ENCODE results near the gene BACE1-AS.
"Not testable (repeated sequence)": the region's sequence is repeated elsewhere in the genome, so short reads cannot be mapped to it uniquely, and the experiment has no call there.

BACE1-AS gene

GRCh38 chr11:117290809-117291396, at the start of gene BACE1-AS:
Gene BACE1-AS, plus strand, starts transcription at chr11:117291346.
- no peak for DNase-seq (ENCODE audit: low read depth, low spot score)

- DNase-seq (ENCODE audit: low read depth, low spot score) = no peak
Observed at GRCh38 chr11:117248341-117248740, 42.8 kb upstream of the BACE1-AS start.

- DNase-seq (ENCODE audit: low read depth, low spot score) = no peak
Observed at GRCh38 chr11:117249571-117249970, 41.6 kb upstream of the BACE1-AS start.

GRCh38 chr11:117251506-117251905, 39.6 kb upstream of the BACE1-AS start:
- DNase-seq (ENCODE audit: low read depth, low spot score) = no peak

DNA sequence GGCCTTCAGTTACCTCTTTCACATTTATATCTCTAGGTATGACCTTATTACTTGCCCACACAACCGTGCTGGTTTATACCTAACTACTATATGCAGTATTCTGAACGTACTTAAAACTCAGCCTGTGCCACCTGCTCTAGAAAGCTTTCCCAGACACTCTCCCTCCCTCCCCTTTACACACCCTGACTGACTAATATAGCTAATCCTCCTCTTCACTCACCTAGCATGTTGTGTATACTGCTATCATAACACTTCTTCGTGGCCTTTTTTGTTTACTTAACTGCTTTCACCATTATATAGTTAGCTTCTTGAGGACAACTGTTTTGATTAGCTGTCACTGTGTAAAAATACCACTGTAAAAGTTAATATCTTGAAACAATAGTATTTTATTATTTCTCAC, 35.2 kb upstream of the BACE1-AS start:
- DNase-seq (ENCODE audit: low read depth, low spot score) = no peak

DNA sequence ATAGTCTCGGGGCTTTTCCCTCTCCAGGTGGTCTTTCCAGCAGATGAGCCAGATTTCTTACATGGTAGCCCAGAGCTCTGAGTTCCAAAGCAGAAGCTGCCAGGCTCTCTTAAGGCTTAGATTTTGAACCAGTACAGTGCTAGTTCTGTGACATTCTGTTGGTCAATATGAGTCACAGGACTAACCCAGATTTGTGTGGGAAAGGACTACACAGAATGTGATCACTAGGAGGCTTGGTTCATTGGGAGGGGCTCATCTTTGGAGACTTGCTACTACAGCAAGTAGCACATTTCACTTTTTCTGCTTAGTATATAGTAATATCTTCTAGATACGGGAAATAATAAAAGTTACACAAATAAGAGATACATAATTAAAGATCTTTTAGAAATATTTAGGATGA, 34.6 kb upstream of the BACE1-AS start:
- DNase-seq (ENCODE audit: low read depth, low spot score) = no peak

DNA sequence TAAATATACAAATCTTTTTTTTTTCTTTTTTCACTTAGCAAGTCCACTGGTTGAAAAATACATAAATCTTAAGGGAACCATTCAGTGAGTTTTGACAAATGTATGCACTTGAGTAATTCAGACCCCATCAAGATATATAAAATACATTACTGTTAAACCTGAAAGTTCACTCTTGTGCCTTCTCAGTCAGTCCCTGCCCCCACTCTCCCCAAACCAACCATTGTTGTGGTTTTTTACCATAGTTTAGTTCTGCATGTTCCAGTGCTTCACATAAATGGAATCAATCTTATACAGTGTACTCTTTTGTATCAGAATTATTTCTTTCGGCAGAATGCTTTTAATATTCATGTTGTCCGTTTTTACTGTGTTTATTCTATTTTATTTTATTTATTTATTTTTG, 32.6 kb upstream of the BACE1-AS start:
- DNase-seq (ENCODE audit: low read depth, low spot score) = no peak

GRCh38 chr11:117259417-117259816, 31.7 kb upstream of the BACE1-AS start:
- no peak for DNase-seq (ENCODE audit: low read depth, low spot score)

DNA sequence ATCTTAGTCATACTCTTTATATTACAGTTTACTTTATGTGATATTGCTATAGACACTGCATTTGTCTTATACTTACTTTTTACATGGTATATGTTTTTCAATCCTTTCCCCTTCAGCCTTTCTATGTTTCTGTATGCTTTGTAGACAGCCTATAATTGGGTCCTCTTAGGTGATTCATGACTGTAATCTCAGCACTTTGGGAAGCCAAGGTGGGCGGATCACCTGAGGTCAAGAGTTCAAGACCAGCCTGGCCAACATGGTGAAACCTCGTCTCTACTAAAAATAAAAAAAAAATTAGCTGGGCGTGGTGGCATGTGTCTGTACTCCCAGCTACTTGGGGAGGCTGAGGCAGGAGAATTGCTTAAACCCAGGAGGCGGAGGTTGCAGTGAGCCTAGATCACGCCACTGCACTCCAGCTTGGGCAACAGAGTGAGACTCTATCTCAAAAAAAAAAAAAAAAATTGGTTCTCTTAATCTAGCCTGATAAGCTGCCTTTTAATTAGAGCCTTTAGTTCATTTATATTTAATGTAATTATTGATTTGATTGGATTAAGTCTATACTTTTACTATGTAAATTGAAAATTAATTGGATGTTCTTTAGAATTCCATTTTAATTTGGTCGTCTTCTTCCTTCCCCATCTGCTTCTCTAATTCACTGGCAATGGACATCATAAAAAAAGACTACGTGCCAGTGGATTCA, 26.4 kb upstream of the BACE1-AS start:
- DNase-seq (ENCODE audit: low read depth, low spot score) = not testable (repeated sequence)

DNA sequence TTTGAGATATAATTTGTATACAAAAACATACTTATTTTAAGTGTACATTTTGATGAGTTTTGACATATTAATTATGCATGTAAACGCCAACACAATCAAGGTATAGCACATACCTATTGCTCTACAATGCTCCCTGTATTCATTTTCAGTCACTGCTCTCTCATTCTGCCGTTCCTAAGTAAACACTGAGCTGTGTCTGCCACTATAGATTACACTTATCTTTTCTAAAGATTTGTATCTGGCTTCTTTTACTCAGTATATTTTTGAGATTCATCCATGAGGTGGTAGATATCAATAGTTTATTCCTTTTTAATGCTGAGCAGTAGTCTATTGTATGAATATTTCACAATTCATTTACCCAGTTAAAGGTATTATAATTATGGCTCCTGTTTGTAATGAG, 25.4 kb upstream of the BACE1-AS start:
- no peak for DNase-seq (ENCODE audit: low read depth, low spot score)

DNA sequence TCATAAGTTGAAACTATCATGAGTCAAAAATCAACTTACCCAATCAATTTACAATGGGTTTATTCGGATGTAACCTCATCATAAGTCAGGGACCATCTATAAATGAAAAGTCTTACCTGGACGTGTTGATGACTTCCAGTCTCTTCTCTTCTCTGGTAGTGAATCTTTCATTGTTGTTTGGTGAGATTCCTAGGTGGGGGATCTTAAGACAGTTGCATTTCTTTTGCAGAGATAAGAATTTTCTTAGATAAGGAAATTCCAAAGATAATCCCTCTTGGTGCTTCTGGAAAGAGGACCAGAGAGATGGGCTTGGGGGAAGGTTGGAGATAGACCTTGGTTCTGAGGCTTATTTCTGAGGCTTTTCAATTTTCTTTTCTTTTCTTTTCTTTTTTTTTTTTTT, 21.3 kb upstream of the BACE1-AS start:
- DNase-seq (ENCODE audit: low read depth, low spot score) = no peak

DNA sequence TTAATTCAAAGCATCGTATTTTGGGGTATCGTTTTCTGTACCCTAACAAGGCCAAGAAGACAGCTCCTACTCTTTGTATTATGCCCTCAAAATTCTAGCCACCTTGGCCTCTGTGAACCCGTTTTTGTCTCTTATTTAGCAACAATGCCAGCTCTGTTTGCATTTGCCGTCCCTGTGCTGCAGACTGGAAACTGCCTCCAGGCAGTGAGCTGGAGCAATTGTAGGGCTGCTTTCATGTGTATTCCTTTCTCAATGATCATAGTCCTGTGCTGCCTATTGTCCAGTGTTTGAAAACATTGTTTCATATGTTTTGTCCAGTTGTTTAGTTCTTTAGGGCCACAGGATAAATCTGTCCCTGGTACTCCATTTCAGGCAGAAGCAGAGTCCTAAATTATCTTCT, 19.9 kb upstream of the BACE1-AS start:
- DNase-seq (ENCODE audit: low read depth, low spot score) = no peak

DNA sequence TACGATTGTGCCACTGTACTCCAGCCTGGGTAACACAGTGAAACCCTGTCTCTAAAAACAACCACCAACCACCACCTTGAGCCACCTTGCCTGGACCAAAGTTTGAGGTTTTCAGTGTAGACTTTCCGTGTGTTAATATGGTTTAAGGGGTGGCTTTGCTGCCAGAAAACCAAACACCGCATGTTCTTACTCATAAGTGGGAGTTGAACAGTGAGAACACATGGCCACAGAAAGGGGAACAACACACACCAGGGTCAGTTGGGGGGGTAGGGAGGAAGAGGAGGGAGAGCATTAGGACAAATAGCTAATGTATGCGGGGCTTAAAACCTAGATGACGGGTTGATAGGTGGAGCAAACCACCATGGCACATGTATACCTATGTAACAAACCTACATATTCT, 19.0 kb upstream of the BACE1-AS start:
- DNase-seq (ENCODE audit: low read depth, low spot score) = not testable (repeated sequence)

GRCh38 chr11:117273550-117274289, 17.4 kb upstream of the BACE1-AS start:
- no peak for DNase-seq (ENCODE audit: low read depth, low spot score)

DNA sequence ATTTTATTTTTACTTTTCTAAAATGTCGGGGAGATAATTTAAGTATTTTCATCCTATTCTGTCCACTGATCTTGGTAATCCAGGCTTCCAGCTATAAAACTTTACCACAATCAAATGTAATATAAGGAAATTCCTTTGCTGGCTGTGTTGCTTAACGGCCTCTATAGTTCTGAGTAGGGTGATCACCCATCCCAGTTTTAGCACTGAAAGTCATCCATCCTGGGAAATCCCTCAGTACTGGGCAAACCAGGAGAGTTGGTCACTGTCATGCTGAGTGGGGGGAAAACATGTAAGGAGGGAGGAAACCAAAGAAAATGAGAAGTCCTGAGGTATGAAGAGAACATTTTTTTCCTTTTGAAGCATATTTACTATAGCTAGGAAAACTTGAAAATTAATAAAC, 12.8 kb upstream of the BACE1-AS start:
- DNase-seq (ENCODE audit: low read depth, low spot score) = no peak

GRCh38 chr11:117279711-117280376, 11.3 kb upstream of the BACE1-AS start:
- no peak for DNase-seq (ENCODE audit: low read depth, low spot score)

DNA sequence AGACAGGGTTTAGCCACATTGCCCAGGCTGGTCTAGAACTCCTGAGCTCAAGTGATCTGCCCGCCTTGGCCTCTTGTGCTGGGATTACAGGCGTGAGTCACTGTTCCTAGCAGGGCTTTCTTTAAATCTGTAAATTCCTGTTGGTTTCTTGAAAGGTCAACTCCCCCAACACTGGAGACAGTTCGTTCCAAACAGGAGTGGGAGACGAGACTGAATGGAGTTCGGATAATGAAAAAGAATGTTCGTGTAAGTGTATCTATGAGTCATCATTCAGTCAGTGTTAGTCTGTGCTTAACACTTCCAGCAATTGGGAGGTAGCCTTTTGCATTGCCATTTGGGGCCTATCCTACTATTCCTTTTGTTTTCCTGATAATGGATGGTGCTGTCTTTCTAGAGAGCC, 10.0 kb upstream of the BACE1-AS start:
- no peak for DNase-seq (ENCODE audit: low read depth, low spot score)

GRCh38 chr11:117281869-117282268, 9.3 kb upstream of the BACE1-AS start:
- DNase-seq (ENCODE audit: low read depth, low spot score) = no peak

DNA sequence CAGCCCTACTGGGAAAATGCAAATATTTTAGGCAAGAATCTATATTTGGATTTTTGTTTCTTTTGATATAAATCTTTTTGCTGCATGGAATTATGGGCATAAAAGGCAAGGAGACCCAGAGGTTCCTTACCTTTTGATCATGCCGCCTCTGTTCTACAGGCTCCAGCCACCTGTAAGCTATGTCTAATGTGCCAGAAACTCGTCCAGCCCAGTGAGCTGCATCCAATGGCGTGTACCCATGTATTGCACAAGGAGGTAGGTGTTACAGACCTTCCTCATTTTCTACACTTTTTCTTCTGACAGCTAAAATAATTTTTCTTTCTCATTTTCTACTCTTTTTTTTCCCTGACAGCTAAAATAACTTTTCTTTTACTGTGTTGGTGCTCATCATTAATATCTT, 8.2 kb upstream of the BACE1-AS start:
- no peak for DNase-seq (ENCODE audit: low read depth, low spot score)

- no peak for DNase-seq (ENCODE audit: low read depth, low spot score)
Observed at GRCh38 chr11:117284053-117284452, 7.1 kb upstream of the BACE1-AS start.

DNA sequence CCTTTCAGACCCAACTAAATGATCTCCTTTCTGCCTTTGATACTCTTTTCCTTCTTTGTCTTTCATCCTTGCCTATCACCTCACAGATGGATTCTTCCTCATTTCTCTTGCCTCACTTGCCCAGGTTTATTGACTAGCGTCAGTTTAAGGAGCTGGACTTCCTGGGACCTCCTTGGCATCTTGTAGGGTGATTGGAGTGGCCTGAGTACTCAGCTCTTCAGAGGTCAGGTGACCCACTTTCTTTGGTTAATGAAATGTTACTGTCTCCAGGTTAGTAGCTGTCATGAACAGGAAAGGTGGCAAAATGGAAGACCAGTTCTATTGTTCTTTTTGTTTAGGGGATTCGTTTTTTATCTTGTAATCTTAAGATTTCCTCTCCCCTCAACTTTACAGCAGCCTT, 4.6 kb upstream of the BACE1-AS start:
- DNase-seq (ENCODE audit: low read depth, low spot score) = no peak

- DNase-seq (ENCODE audit: low read depth, low spot score) = no peak
Observed at GRCh38 chr11:117287668-117288067, 3.5 kb upstream of the BACE1-AS start.

All from activated naive CD8-positive, alpha-beta T cell treated with anti-CD3 and anti-CD28 coated beads, Interleukin-2, amount 50 U/mL, for 16 hours (primary cell).